H1 (cell line): ENCODE measurements around the gene ENPP7. TPM values are rescaled to one million over a fixed set of nuclear protein-coding genes. Genes with fewer than 3 reads are reported as not detected.
"Not testable (repeated sequence)": the region's sequence is repeated elsewhere in the genome, so short reads cannot be mapped to it uniquely, and the experiment has no call there.

Source experiments
- CTCF ChIA-PET: fragments of 300-600 bp; sonication (Branson Sonifier 250); formaldehyde crosslinking; loops from one replicate; lab custom pipeline; 2021; ENCODE audit not compliant: partially characterized antibody; lab: Charles Lee
- POLR2A ChIA-PET: fragments of 300-600 bp; sonication (Branson Sonifier 250); formaldehyde crosslinking; loops from one replicate; lab custom pipeline; 2021; ENCODE audit warnings: inconsistent platforms; ENCODE audit not compliant: partially characterized antibody; lab: Charles Lee
- DNase-seq, 2 experiments: peaks; one replicate each; pipeline versions ENCODE4 v3.0.0 to v3.0.0-alpha.2; 2010 to 2022; ENCODE audit warnings: low spot score in 2 of 2, low read depth in 1 of 2, mixed read lengths in 1 of 2
- FAIRE-seq: peaks from 2 replicates; lab custom pipeline; 2011; peaks lifted over from hg19 to GRCh38; lab: Jason Lieb, UNC
- H2AFZ ChIP-seq: 2 replicates; pipeline ENCODE4 v1.8.1; 2012; ENCODE audit warnings: low read length, inconsistent platforms
- H2AK5ac ChIP-seq: 2 replicates; pipeline ENCODE4 v1.6.1; 2013; ENCODE audit warnings: low read depth, low read length
- H2BK120ac ChIP-seq: replicated peaks from 2 replicates; pipeline ENCODE3; 2013; ENCODE audit warnings: low read depth, low read length, inconsistent platforms
- H2BK12ac ChIP-seq: 2 replicates; pipeline ENCODE4 v1.6.1; 2013; ENCODE audit warnings: low read depth, low read length
- H2BK15ac ChIP-seq: 2 replicates; pipeline ENCODE4 v1.6.1; 2013; ENCODE audit warnings: low read length
- H2BK20ac ChIP-seq: 2 replicates; pipeline ENCODE4 v1.6.1; 2013; ENCODE audit warnings: low read length
- H2BK5ac ChIP-seq: 2 replicates; pipeline ENCODE4 v1.6.1; 2013; ENCODE audit warnings: low read depth, low read length
- H3K14ac ChIP-seq: 2 replicates; pipeline ENCODE4 v1.6.1; 2013; ENCODE audit warnings: inconsistent platforms; ENCODE audit not compliant: insufficient read length
- H3K18ac ChIP-seq: 2 replicates; pipeline ENCODE4 v1.6.1; 2013; ENCODE audit warnings: low read length; ENCODE audit errors: extremely low read depth
- H3K23ac ChIP-seq: 2 replicates; pipeline ENCODE4 v1.6.1; 2013; ENCODE audit warnings: inconsistent platforms; ENCODE audit not compliant: insufficient read length
- H3K23me2 ChIP-seq: 2 replicates; pipeline ENCODE4 v1.6.1; 2013; ENCODE audit warnings: low read depth, low read length
- H3K27ac ChIP-seq: 2 replicates; pipeline ENCODE4 v1.6.1; 2011; ENCODE audit warnings: low read depth, low read length, inconsistent platforms
- H3K27me3 ChIP-seq, 4 experiments: replicated peaks in 1 of 4; 1 replicate in 1 of 4; 2 replicates in 3 of 4; pipeline versions ENCODE4 v1.6.1 to v1.8.1; 2011 to 2013; ENCODE audit warnings: low read length in 3 of 4, mild to moderate bottlenecking in 3 of 4, inconsistent platforms in 2 of 4, mixed read lengths in 2 of 4, moderate library complexity in 1 of 4; ENCODE audit not compliant: control insufficient read depth in 3 of 4, insufficient read depth in 3 of 4; ENCODE audit errors: extremely low read depth in 1 of 4
- H3K36me3 ChIP-seq, 4 experiments: 2 replicates each; pipeline versions ENCODE4 v1.6.1 to v1.8.1; 2011 to 2013; ENCODE audit warnings: mild to moderate bottlenecking in 4 of 4, low read length in 3 of 4, moderate library complexity in 2 of 4, control low read depth in 1 of 4, inconsistent platforms in 1 of 4; ENCODE audit not compliant: insufficient read depth in 4 of 4, control insufficient read depth in 2 of 4
- H3K4ac ChIP-seq: replicated peaks from 2 replicates; pipeline ENCODE3; 2013; ENCODE audit warnings: low read length, low read depth, mixed read lengths, inconsistent platforms; ENCODE audit not compliant: insufficient read length
- H3K4me1 ChIP-seq, 4 experiments: replicated peaks in 1 of 4; 1 replicate in 1 of 4; 2 replicates in 3 of 4; pipeline versions ENCODE4 v1.6.1 to v1.8.1; 2011 to 2013; ENCODE audit warnings: low read length in 3 of 4, inconsistent platforms in 2 of 4, mixed read lengths in 1 of 4; ENCODE audit not compliant: insufficient read depth in 4 of 4, control insufficient read depth in 3 of 4
- H3K4me2 ChIP-seq, 2 experiments: 2 replicates each; pipeline versions ENCODE4 v1.6.1 to v1.8.1; 2011 to 2013; ENCODE audit warnings: low read depth in 2 of 2, low read length in 2 of 2, control low read depth in 1 of 2, inconsistent platforms in 1 of 2, mild to moderate bottlenecking in 1 of 2; ENCODE audit not compliant: insufficient read depth in 1 of 2
- H3K4me3 ChIP-seq, 4 experiments: fragments of 200-600, 300-600 bp in 1 of 4; sonication (generic), shearing (Covaris generic), sonication (Bioruptor Twin) in 1 of 4; 2 replicates each; pipeline versions ENCODE4 v1.5.1 to v1.8.1; 2011 to 2016; ENCODE audit warnings: low read length in 4 of 4, low read depth in 3 of 4, control low read depth in 2 of 4, inconsistent platforms in 2 of 4, mild to moderate bottlenecking in 2 of 4, mixed read lengths in 1 of 4, moderate library complexity in 1 of 4; ENCODE audit not compliant: insufficient read depth in 2 of 4; ENCODE audit errors: extremely low read depth in 1 of 4
- H3K56ac ChIP-seq: replicated peaks from 2 replicates; pipeline ENCODE3; 2013; ENCODE audit warnings: low read depth, mild to moderate bottlenecking, mixed read lengths, low read length, inconsistent platforms; ENCODE audit not compliant: insufficient read length
- H3K79me1 ChIP-seq: 2 replicates; pipeline ENCODE4 v1.6.1; 2013; ENCODE audit warnings: low read depth, low read length, control low read depth
- H3K79me2 ChIP-seq, 2 experiments: 2 replicates each; pipeline versions ENCODE4 v1.6.1 to v1.8.1; 2012 to 2013; ENCODE audit warnings: low read length in 2 of 2, mild to moderate bottlenecking in 2 of 2, inconsistent platforms in 1 of 2; ENCODE audit not compliant: insufficient read depth in 2 of 2, control insufficient read depth in 1 of 2
- H3K9ac ChIP-seq, 4 experiments: replicated peaks in 1 of 4; 1 replicate in 1 of 4; 2 replicates in 3 of 4; pipeline versions ENCODE4 v1.6.1 to v1.8.1; 2011 to 2013; ENCODE audit warnings: low read depth in 3 of 4, low read length in 3 of 4, control low read depth in 2 of 4, mild to moderate bottlenecking in 2 of 4, moderate library complexity in 2 of 4, inconsistent platforms in 1 of 4; ENCODE audit errors: extremely low read depth in 1 of 4
- H3K9me3 ChIP-seq, 2 experiments: 2 replicates each; pipeline versions ENCODE4 v1.6.1 to v1.8.1; 2012 to 2013; ENCODE audit warnings: mild to moderate bottlenecking in 2 of 2, moderate library complexity in 2 of 2, control low read depth in 1 of 2, inconsistent platforms in 1 of 2, low read depth in 1 of 2, low read length in 1 of 2, mixed read lengths in 1 of 2; ENCODE audit not compliant: insufficient read depth in 2 of 2
- H4K20me1 ChIP-seq, 2 experiments: replicated peaks in 1 of 2; 2 replicates each; pipeline versions ENCODE3 to v1.8.1; 2011 to 2013; ENCODE audit warnings: inconsistent platforms in 2 of 2, low read length in 2 of 2, mild to moderate bottlenecking in 1 of 2; ENCODE audit not compliant: insufficient read depth in 2 of 2, control insufficient read depth in 1 of 2
- H4K5ac ChIP-seq: 2 replicates; pipeline ENCODE4 v1.6.1; 2013; ENCODE audit warnings: low read length, low read depth, mixed read lengths, inconsistent platforms; ENCODE audit not compliant: insufficient read length
- H4K8ac ChIP-seq: 2 replicates; pipeline ENCODE4 v1.8.0; 2013; ENCODE audit warnings: mild to moderate bottlenecking, moderate library complexity, low read length, inconsistent platforms; ENCODE audit not compliant: insufficient read depth; ENCODE audit errors: extremely low read depth
- H4K91ac ChIP-seq: replicated peaks from 2 replicates; pipeline ENCODE3; 2013; ENCODE audit warnings: low read length, mixed read lengths, inconsistent platforms; ENCODE audit not compliant: insufficient read length
- NANOG ChIP-seq: IDR thresholded peaks from 2 replicates; pipeline ENCODE4 v1.6.1; 2011; ENCODE audit warnings: low read length, low read depth, mild to moderate bottlenecking, inconsistent platforms; ENCODE audit not compliant: insufficient read depth, poor library complexity, severe bottlenecking
- SP2 ChIP-seq: IDR thresholded peaks from 2 replicates; pipeline ENCODE4 v1.6.1; 2012; ENCODE audit warnings: mild to moderate bottlenecking, low read length, inconsistent platforms
- TAF7 ChIP-seq: optimal IDR thresholded peaks from 2 replicates; pipeline ENCODE3; 2011; ENCODE audit warnings: low read depth, mild to moderate bottlenecking, inconsistent platforms, low read length, moderate library complexity, borderline replicate concordance
- TEAD4 ChIP-seq: IDR thresholded peaks from 2 replicates; pipeline ENCODE4 v1.6.1; 2012; ENCODE audit warnings: low read depth, low read length, inconsistent platforms, mixed read lengths
- WGBS, 2 experiments: shearing (Covaris generic) in 1 of 2; methylation state at CpG; one replicate each; pipeline versions ENCODE4 v1.1.6 to v1.1.7; 2013 to 2015; ENCODE audit warnings: low lambda C conversion rate in 2 of 2, mixed read lengths in 2 of 2, inconsistent platforms in 1 of 2, low coverage in 1 of 2, missing lambda C conversion rate in 1 of 2; ENCODE audit not compliant: insufficient replicate concordance in 2 of 2, insufficient coverage in 1 of 2, insufficient read length in 1 of 2; ENCODE audit errors: extremely low coverage in 1 of 2, missing lambda C conversion rate in 1 of 2; 5-methylcytosine and 5-hydroxymethylcytosine counted together
- polyA plus RNA-seq, 7 experiments: library from polyadenylated mRNA; depleted of rRNA in 3 of 7; stranded (reverse) in 5 of 7; unstranded in 2 of 7; fragments of >200 nt in 5 of 7; fragments of 200-250 nt in 2 of 7; gene quantifications; 1 replicate in 5 of 7; 2 replicates in 1 of 7; 4 replicates in 1 of 7; pipeline versions ENCODE4 v1.2.1 to v1.2.3, GENCODE V29; 2011 to 2013; ENCODE audit warnings: missing spikeins in 2 of 7, mixed read lengths in 2 of 7
- total RNA-seq: library from RNA; stranded (reverse); fragmentation: NEBNext Ultra II Directional; extraction: Animal tissue kit (Norgen Biotek cat#: 25700); gene quantifications from 2 replicates; pipeline ENCODE4 v1.2.1, GENCODE V29; 2021

The ENPP7 gene
- total and polyA plus RNA-seq, 2 of the 8 experiments (the other 6 are each of a cell fraction or from before 2014, with no cell fraction given) = not detected

- TF ChIP-seq NANOG (no peak), SP2 (no peak), TAF7 (no peak), TEAD4 (no peak)
Measured at GRCh38 chr17:79754370-79754769, 23.6 kb downstream of the ENPP7 start (continued).

GRCh38 chr17:79754903-79755302 is 24.2 kb downstream of the ENPP7 start:
- H3K23ac ChIP-seq, H2BK20ac ChIP-seq, DNase-seq, H3K4me1 ChIP-seq, H3K9me3 ChIP-seq, H4K20me1 ChIP-seq, H3K79me1 ChIP-seq, H2BK12ac ChIP-seq, H2BK5ac ChIP-seq, H3K27ac ChIP-seq, H2BK120ac ChIP-seq, H2AFZ ChIP-seq, H3K14ac ChIP-seq, H4K8ac ChIP-seq, H4K5ac ChIP-seq, H4K91ac ChIP-seq, H3K79me2 ChIP-seq, H2BK15ac ChIP-seq, FAIRE-seq, H3K56ac ChIP-seq, H3K4me3 ChIP-seq, H3K36me3 ChIP-seq, H3K4me2 ChIP-seq, H3K9ac ChIP-seq, H3K4ac ChIP-seq, H3K23me2 ChIP-seq, H3K27me3 ChIP-seq, H3K18ac ChIP-seq, H2AK5ac ChIP-seq: not testable (repeated sequence)
- CTCF ChIA-PET = interaction anchor here (2.0 to 5.5 kb wide), 3 partner anchors 9 to 34 kb away, joined by 6 to 29 read pairs (median 7); no protein-coding TSS in a partner anchor
- POLR2A ChIA-PET = interaction anchor here (1.4 kb wide), 1 partner anchor 32 kb away, joined by 5 read pairs; no protein-coding TSS in a partner anchor
- WGBS, 2 experiments = 95% methylated on average over 9 of the region's 9 CpGs; no CpG with 5 or more reads in 1 of the 2 experiments
